Loucy (cell line): ENCODE results near the gene OXCT2.
"Not testable (repeated sequence)": the region's sequence is repeated elsewhere in the genome, so short reads cannot be mapped to it uniquely, and the experiment has no call there.

ENCODE experiments used
- H2AFZ ChIP-seq: fragments of 200-600 bp; sonication (generic); 2 replicates; pipeline ENCODE4 v1.6.0; 2016; ENCODE audit warnings: antibody characterized with exemption, mild to moderate bottlenecking, low read length, moderate library complexity
- H3F3A ChIP-seq: fragments of 200-600 bp; 2 replicates; pipeline ENCODE4 v1.6.0; 2016; ENCODE audit warnings: antibody characterized with exemption, low read depth, mild to moderate bottlenecking
- H3K27me3 ChIP-seq: fragments of 200-600 bp; sonication (generic); 2 replicates; pipeline ENCODE4 v1.6.1; 2014; ENCODE audit warnings: low read length, mild to moderate bottlenecking; ENCODE audit not compliant: insufficient read depth, poor library complexity, severe bottlenecking
- H3K36me3 ChIP-seq: fragments of 200-600 bp; sonication (generic); 2 replicates; pipeline ENCODE4 v1.6.1; 2016; ENCODE audit warnings: low read length; ENCODE audit not compliant: insufficient read depth
- H3K4me1 ChIP-seq: fragments of 200-600 bp; sonication (generic); 2 replicates; pipeline ENCODE4 v1.5.1; 2014; ENCODE audit warnings: low read length, mild to moderate bottlenecking; ENCODE audit not compliant: insufficient read depth, poor library complexity, severe bottlenecking
- H3K4me2 ChIP-seq: fragments of 200-600 bp; sonication (generic); 2 replicates; pipeline ENCODE4 v1.6.0; 2014; ENCODE audit warnings: antibody characterized with exemption, low read length, low read depth, mild to moderate bottlenecking; ENCODE audit not compliant: poor library complexity, severe bottlenecking
- H3K4me3 ChIP-seq: fragments of 200-600 bp; sonication (generic); 2 replicates; pipeline ENCODE4 v1.5.1; 2014; ENCODE audit warnings: low read length, mild to moderate bottlenecking, mixed read lengths; ENCODE audit not compliant: poor library complexity, severe bottlenecking
- H3K79me2 ChIP-seq: fragments of 200-600 bp; sonication (generic); 2 replicates; pipeline ENCODE4 v1.6.1; 2014; ENCODE audit warnings: low read length; ENCODE audit not compliant: insufficient read depth
- H3K9ac ChIP-seq: fragments of 200-600 bp; sonication (generic); 2 replicates; pipeline ENCODE4 v1.6.0; 2014; ENCODE audit warnings: mild to moderate bottlenecking, low read depth, low read length, moderate library complexity; ENCODE audit not compliant: poor library complexity, severe bottlenecking
- H3K9me2 ChIP-seq: fragments of 200-600 bp; sonication (generic); replicated peaks from 2 replicates; pipeline ENCODE4 v1.6.1; 2016; ENCODE audit warnings: low read depth, low read length, mixed read lengths
- H3K9me3 ChIP-seq: fragments of 200-600 bp; sonication (generic); 2 replicates; pipeline ENCODE4 v1.6.1; 2014; ENCODE audit warnings: mild to moderate bottlenecking, antibody characterized with exemption, low read length, low read depth; ENCODE audit not compliant: insufficient read depth
- H4K20me1 ChIP-seq: fragments of 200-600 bp; sonication (generic); 2 replicates; pipeline ENCODE4 v1.6.0; 2014; ENCODE audit warnings: antibody characterized with exemption, low read length, mild to moderate bottlenecking; ENCODE audit not compliant: insufficient read depth, poor library complexity, severe bottlenecking

Gene OXCT2

GRCh38 chr1:39773369-39773979 is 2.3 kb upstream of the OXCT2 start:
- not testable (repeated sequence) for H4K20me1 ChIP-seq, H3F3A ChIP-seq, H3K27me3 ChIP-seq, H3K4me2 ChIP-seq, H3K4me1 ChIP-seq, H3K79me2 ChIP-seq, H2AFZ ChIP-seq, H3K9me3 ChIP-seq, H3K9me2 ChIP-seq, H3K36me3 ChIP-seq, H3K9ac ChIP-seq, H3K4me3 ChIP-seq

- not testable (repeated sequence) for H3K27me3 ChIP-seq, H3K4me2 ChIP-seq, H3K4me1 ChIP-seq, H3K9me2 ChIP-seq, H4K20me1 ChIP-seq, H3K9ac ChIP-seq, H3K4me3 ChIP-seq, H3K79me2 ChIP-seq, H3F3A ChIP-seq, H2AFZ ChIP-seq, H3K36me3 ChIP-seq, H3K9me3 ChIP-seq
Observed at GRCh38 chr1:39770100-39771021, 787 bp downstream of the OXCT2 start.

DNA sequence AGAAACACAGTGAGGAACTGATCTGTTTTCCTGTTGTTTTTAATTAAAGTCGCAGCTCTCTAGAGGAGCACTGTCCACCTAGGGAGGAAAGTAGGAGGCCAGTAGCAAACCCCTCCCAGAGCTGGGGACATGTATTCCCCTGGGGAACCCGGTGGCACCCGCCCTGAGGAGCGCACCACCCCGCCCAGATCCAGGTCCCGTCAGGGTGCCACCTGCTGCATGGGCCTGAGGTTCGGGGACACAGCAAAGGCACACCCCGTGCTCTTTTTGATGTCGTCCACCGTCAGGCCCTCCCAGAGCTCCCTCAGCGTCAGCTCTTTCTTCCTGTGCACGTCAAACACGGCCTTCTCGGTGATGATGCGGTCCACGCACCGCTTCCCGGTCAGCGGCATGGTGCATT is 1.6 kb downstream of the OXCT2 start:
- not testable (repeated sequence) for H4K20me1 ChIP-seq, H3F3A ChIP-seq, H3K9ac ChIP-seq, H3K27me3 ChIP-seq, H2AFZ ChIP-seq, H3K4me3 ChIP-seq, H3K79me2 ChIP-seq, H3K4me2 ChIP-seq, H3K36me3 ChIP-seq, H3K4me1 ChIP-seq, H3K9me2 ChIP-seq, H3K9me3 ChIP-seq

DNA sequence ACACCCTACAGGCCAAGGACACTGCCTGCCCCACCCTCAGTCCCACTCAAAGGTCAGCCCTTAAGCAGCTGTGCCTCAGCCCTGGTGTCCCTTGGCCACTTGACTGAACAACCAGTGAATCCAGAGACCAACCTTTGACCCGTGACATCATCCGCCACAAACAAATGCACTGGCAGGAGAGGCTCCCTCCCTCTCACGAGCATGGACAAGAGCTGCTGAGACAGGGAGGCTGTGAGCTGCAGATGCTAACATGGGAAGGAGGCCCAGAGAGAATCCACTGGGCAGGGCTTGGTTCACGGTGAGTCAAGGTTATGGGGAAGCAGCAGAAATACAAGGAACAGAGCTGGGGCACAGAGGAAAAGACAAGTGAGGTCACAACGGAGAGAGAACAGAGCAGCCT is 4.7 kb downstream of the OXCT2 start:
- not testable (repeated sequence) for H3K9ac ChIP-seq

GRCh38 chr1:39764512-39764911 is 6.6 kb downstream of the OXCT2 start:
- H3K4me1 ChIP-seq, H3F3A ChIP-seq, H3K79me2 ChIP-seq, H3K36me3 ChIP-seq, H3K9me3 ChIP-seq, H4K20me1 ChIP-seq, H3K27me3 ChIP-seq, H3K9me2 ChIP-seq, H3K9ac ChIP-seq, H3K4me2 ChIP-seq, H2AFZ ChIP-seq, H3K4me3 ChIP-seq: not testable (repeated sequence)

More for the DNA sequence above, 4.7 kb downstream of the OXCT2 start:
- H3K4me1 ChIP-seq, H2AFZ ChIP-seq, H3F3A ChIP-seq, H4K20me1 ChIP-seq, H3K4me2 ChIP-seq, H3K36me3 ChIP-seq, H3K4me3 ChIP-seq, H3K9me2 ChIP-seq, H3K27me3 ChIP-seq, H3K79me2 ChIP-seq, H3K9me3 ChIP-seq: not testable (repeated sequence)

GRCh38 chr1:39763619-39764374 is 7.4 kb downstream of the OXCT2 start:
- H3K4me1 ChIP-seq, H3K4me3 ChIP-seq, H3K27me3 ChIP-seq, H2AFZ ChIP-seq, H3K9ac ChIP-seq, H4K20me1 ChIP-seq, H3K4me2 ChIP-seq, H3K79me2 ChIP-seq, H3K36me3 ChIP-seq, H3F3A ChIP-seq, H3K9me2 ChIP-seq, H3K9me3 ChIP-seq: not testable (repeated sequence)
